Measurements from ENCODE around the gene DYNLT5. TPM values are rescaled to one million over a fixed set of nuclear protein-coding genes. Genes with fewer than 3 reads are reported as not detected.

The DYNLT5 gene
- total RNA-seq, 1 experiment from 2014 or later, result not detected

GRCh38 chr1:66725885-66726665 lies 26.2 kb upstream of the DYNLT5 start:
- H3K4me1 ChIP-seq (ENCODE audit: control insufficient read depth in 1 of 2, insufficient read depth in 2 of 2, low read length in 2 of 2), result peaks cover 0 to 6% of the 10 kb centered on the region in 2 experiments; a peak in 1 of 4 replicates
- no peak overlapping the region for H3K4me3 ChIP-seq (replicated peaks in 1 of 2; ENCODE audit: low read depth in 1 of 2, low read length in 2 of 2)
- CTCF ChIA-PET, result interaction anchor here (0.8 to 3.1 kb wide), 8 partner anchors 9 to 223 kb away, joined by 3 to 13 read pairs (median 5); no protein-coding TSS in a partner anchor
- no peaks in the 10 kb centered on the region for H3K79me2 ChIP-seq (ENCODE audit: insufficient read depth, low read length)
- POLR2A ChIA-PET, result no interaction called here
- RAD21 ChIA-PET (ENCODE audit: low non-redundant PET in 1 of 2, low total read pairs in 2 of 2, uncharacterized antibody in 2 of 2, unreplicated experiment in 2 of 2), result interaction anchor here (1.0 to 1.2 kb wide), 2 partner anchors 280 kb away, joined by 3 to 4 read pairs; no protein-coding TSS in a partner anchor
- H3K9me2 ChIP-seq (ENCODE audit: insufficient read depth), result no peaks in the 10 kb centered on the region
- H3K4me2 ChIP-seq (ENCODE audit: low read length), result peak overlapping the region; percentile 16; the same call in 1 of the 2 replicates
- peak overlapping the region; percentile 66 for H2AFZ ChIP-seq (ENCODE audit: low read depth, low read length, poor library complexity, severe bottlenecking)
- H3K9me3 ChIP-seq (ENCODE audit: control insufficient read depth in 1 of 2, insufficient read depth in 1 of 2, low read depth in 1 of 2, low read length in 2 of 2), result no peaks in the 10 kb centered on the region
- H3K36me3 ChIP-seq (ENCODE audit: control insufficient read depth in 1 of 2, insufficient read depth in 2 of 2, low read length in 2 of 2), result no peaks in the 10 kb centered on the region
- DNase-seq (ENCODE audit: low read depth, low spot score) (peak; percentile 45), ATAC-seq (peak; percentile 94)
- no peaks in the 10 kb centered on the region for H4K20me1 ChIP-seq (ENCODE audit: insufficient read depth)
- intact Hi-C loops (cut with micrococcal nuclease), result loop anchor here (2.0 to 10.0 kb wide), 4 partner anchors 224 to 771 kb away; no protein-coding TSS in a partner anchor
- H3K27ac ChIP-seq (ENCODE audit: low read depth, low read length), result no peak overlapping the region
- H3K27me3 ChIP-seq (ENCODE audit: insufficient read depth, low read length), result no peaks in the 10 kb centered on the region
- no peak; the same call in 1 of the 2 replicates for TF ChIP-seq SP1 (IDR thresholded peaks at IDR 0.05; ENCODE audit: low read depth)
- TF ChIP-seq MAX (IDR thresholded peaks at IDR 0.05), result peak; percentile 56; the same call in 1 of the 2 replicates
- TF ChIP-seq SIN3A (IDR thresholded peaks at IDR 0.05; ENCODE audit: low read depth), result no peak
- peak; percentile 86 for TF ChIP-seq RAD21 (IDR thresholded peaks at IDR 0.05; ENCODE audit: low read depth)
- TF ChIP-seq CBX3 (IDR thresholded peaks at IDR 0.05; ENCODE audit: low read depth), result peak; percentile 68; the same call in 1 of the 2 replicates
- TF ChIP-seq, protein P1, sequence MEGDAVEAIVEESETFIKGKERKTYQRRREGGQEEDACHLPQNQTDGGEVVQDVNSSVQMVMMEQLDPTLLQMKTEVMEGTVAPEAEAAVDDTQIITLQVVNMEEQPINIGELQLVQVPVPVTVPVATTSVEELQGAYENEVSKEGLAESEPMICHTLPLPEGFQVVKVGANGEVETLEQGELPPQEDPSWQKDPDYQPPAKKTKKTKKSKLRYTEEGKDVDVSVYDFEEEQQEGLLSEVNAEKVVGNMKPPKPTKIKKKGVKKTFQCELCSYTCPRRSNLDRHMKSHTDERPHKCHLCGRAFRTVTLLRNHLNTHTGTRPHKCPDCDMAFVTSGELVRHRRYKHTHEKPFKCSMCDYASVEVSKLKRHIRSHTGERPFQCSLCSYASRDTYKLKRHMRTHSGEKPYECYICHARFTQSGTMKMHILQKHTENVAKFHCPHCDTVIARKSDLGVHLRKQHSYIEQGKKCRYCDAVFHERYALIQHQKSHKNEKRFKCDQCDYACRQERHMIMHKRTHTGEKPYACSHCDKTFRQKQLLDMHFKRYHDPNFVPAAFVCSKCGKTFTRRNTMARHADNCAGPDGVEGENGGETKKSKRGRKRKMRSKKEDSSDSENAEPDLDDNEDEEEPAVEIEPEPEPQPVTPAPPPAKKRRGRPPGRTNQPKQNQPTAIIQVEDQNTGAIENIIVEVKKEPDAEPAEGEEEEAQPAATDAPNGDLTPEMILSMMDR (IDR thresholded peaks at IDR 0.05 in 2 of 3, conservative IDR thresholded peaks at IDR 0.05 in 1 of 3; ENCODE audit: borderline replicate concordance in 1 of 3, insufficient read depth in 1 of 3, low read depth in 2 of 3, low read length in 2 of 3), result peak; percentile 71 to 99 (median 96)
- TF ChIP-seq JUND (IDR thresholded peaks at IDR 0.05), result peak; percentile 26; the same call in 1 of the 2 replicates
- no peak for TF ChIP-seq TCF7L2 (IDR thresholded peaks at IDR 0.05; ENCODE audit: borderline replicate concordance, extremely low read depth, insufficient read depth, insufficient read length)
- H3K9ac ChIP-seq (ENCODE audit: low read length), result no peak overlapping the region
- BruUV-seq (replicated peaks), result no TSS peak

Measured in HCT116 (cell line).